T follicular helper cell (primary cell): ENCODE measurements around the gene TSHZ2.
"Not testable (repeated sequence)": the region's sequence is repeated elsewhere in the genome, so short reads cannot be mapped to it uniquely, and the experiment has no call there.

Source experiments
- DNase-seq: peaks from one replicate; pipeline ENCODE4 v3.0.0-alpha.2; 2020; ENCODE audit warnings: low read depth

The TSHZ2 gene

DNA sequence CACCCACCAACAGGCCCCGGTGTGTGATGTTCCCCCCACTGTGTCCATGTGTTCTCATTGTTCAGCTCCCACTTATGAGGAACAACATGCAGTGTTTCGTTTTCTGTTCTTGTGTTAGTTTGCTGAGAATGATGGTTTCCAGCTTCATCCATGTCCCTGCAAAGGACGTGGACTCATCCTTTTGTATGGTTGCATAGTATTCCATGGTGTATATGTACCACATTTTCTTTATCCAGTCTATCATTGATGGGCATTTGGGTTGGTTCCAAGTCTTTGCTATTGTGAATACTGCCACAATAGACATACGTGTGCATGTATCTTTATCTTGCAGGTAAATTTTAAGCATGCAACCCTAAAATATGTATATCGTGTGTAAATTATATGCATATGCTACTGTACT is 52.5 kb downstream of the TSHZ2 start:
- DNase-seq: not testable (repeated sequence)

- no peak for DNase-seq
Observed at GRCh38 chr20:53027089-53027488, 54.9 kb downstream of the TSHZ2 start.

DNA sequence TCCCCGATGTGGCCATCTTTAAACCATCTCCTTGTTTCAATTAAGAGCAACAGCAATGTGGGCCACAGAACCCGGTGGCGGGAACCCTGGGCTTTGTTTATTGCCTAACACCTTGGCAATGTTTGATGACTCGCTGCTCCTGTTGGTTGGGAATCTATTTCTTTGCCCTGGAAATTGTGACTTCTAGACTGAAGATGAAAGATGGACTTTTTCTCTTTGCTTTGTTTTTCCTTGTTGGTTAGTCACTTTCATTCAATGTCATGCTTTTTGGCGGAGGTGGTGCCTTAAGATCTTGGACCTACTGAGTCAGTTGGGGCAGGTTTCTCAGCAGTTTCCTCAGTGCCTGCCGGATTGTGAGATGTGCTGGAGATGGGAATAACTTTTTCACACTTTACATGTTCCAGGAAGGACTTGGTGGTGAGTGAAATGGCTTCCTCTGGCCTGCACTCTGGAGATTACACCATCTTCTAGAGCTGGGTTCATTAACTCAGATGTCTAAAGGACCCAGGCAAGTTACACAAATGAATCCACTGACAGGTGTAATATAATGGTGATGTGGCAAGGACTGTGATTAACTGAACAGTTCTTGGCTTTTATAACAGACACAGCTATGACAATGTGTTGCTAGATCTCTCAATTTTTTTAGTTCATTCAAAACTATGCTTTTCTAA is 56.3 kb downstream of the TSHZ2 start:
- no peak for DNase-seq

GRCh38 chr20:53030061-53030460 is 57.9 kb downstream of the TSHZ2 start:
- no peak for DNase-seq

DNA sequence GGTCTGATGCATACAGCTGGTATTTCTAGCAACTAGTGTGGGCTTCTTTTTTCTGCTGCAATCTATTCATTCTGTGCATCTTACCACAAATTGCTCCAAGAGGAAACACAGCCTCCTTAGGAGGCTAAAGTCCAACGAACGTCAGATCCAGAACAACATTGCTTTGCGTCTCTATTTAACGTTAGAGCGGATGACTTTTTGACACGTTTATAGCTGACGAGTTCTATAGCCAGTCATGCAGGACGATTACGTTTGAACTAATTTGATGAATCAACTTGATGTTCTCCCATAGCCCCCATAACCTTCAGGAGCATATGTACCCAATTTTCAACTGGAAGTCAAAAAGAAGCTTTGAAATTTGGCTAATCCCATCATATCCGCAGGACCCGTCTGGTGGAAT is 59.9 kb downstream of the TSHZ2 start:
- DNase-seq: no peak

- DNase-seq: no peak
Observed at GRCh38 chr20:53032478-53032932, 60.3 kb downstream of the TSHZ2 start.

DNA sequence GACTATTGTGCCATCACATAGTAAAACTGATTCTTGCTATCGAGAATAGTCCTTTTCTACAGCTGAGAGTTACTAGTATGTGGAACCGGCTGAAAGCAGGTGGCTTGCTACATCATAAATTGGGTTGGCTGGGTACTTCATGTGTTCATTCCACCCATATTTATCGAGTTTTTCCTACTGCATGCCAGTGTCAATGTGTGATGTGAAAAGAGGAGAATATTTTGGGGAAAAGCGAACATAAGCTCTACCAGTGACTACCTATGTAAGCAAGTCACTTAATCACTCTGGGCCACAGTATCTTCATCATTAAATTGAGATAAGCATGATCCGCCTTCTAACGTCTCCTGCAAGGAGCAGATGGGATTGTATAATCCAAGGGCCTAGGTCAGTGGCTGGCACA is 61.0 kb downstream of the TSHZ2 start:
- no peak for DNase-seq

GRCh38 chr20:53034899-53035298 is 62.7 kb downstream of the TSHZ2 start:
- DNase-seq: no peak

- DNase-seq: no peak
Observed at GRCh38 chr20:53036992-53037391, 64.8 kb downstream of the TSHZ2 start.

DNA sequence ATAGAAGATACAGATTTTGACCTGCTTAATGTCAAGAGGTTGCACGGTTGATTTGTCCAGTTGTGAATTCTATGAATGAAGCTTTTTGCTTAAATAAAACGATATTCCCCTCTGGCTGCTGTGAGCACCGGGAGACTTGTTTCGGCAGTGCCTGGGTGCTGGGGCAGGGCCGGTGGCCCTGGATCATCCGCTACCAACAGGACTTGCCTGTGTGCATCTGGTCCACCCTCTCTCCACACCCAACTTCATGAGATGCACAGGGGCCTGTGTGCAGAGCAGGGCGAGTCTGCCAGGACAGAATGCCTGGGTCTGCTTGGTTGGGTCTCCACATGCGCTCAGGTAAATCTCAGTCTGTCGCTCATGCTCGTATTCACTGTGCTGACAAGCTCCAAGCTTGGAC is 65.5 kb downstream of the TSHZ2 start:
- DNase-seq: no peak

DNA sequence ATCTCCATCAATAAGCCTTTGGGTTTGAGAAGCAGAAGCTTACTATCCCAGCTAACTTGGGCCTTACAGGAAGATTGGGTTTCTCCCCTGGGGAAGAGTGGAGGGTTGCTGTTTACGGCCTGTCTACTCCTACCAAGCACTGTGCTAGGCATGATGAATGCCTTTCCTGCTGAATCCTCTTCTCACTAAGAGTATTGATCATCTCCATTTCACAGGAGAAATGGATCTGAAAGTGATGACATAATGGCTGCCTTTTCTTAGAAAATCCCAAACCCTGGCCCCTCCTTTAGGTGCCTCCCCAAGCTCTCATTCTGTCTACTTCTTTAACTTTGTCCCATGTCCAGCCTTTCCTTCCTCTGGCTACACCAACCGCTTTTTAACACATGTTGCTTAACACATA is 66.1 kb downstream of the TSHZ2 start:
- no peak for DNase-seq

- no peak for DNase-seq
Observed at GRCh38 chr20:53040693-53041589, 68.8 kb downstream of the TSHZ2 start.

- no peak for DNase-seq
Observed at GRCh38 chr20:53042521-53042920, 70.4 kb downstream of the TSHZ2 start.

DNA sequence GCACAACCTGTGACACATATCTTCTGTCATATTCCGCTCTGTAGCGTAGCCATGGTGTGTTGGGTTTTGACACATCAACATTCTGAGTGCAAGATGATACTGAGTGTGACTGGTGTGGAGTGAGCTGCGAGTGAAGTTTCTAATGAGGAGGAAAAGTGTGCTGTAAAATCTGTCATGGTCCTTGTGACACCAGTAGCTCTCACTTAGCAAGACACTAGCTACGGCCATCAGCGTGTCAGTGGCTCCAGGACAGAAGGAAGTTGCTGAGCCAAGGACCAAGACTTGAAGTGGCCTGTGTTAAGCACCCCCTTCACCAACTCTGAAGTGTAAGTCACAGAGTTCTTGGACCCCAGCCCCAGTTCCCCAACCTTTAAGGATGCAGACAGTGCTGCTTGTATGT is 72.1 kb downstream of the TSHZ2 start:
- no peak for DNase-seq

- DNase-seq: no peak
Observed at GRCh38 chr20:53045941-53046340, 73.8 kb downstream of the TSHZ2 start.

- no peak for DNase-seq
Observed at GRCh38 chr20:53047203-53047602, 75.0 kb downstream of the TSHZ2 start.

DNA sequence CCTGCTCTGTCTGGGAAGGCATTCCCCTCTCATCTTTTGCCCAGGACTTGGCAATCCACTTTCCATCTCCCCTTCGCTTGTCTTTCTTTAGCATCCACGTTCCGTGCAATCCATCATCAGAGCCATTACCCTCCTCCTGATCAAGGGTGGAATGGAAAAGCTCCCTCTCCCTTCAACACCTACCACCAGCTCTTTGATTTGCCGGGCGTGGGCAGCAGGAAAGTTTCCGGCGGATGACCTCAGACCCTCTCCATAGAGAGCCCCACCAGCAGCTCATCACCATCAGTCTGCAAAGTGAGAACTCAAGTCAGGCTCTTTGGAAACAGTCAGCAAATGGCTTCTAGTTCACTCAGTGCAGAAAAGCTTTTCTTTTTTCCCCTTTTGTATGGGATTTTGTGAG is 76.2 kb downstream of the TSHZ2 start:
- DNase-seq: no peak

GRCh38 chr20:53050338-53050737 is 78.2 kb downstream of the TSHZ2 start:
- no peak for DNase-seq

- DNase-seq: no peak
Observed at GRCh38 chr20:53052380-53052779, 80.2 kb downstream of the TSHZ2 start.

DNA sequence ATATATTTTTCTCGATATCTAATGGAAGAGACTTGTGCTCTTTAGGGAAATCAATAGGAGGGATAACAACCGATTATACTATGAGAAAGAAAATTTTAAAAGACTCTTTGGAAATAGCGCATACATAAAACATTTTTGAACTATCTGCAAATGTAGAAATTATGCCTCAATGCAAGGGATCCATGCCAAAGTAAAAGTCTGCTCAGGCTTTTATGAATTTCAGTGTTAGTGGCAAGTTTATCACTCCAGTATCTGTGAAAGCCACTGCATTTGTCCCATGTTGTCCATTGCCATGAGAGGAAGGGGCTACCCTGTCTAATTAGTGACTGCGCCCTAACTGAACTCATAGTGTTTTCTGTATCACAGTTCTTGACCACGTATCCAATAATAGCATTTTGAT is 81.4 kb downstream of the TSHZ2 start:
- no peak for DNase-seq

- no peak for DNase-seq
Observed at GRCh38 chr20:53055367-53056067, 83.4 kb downstream of the TSHZ2 start.

GRCh38 chr20:53057579-53057978 is 85.4 kb downstream of the TSHZ2 start:
- DNase-seq: no peak

DNA sequence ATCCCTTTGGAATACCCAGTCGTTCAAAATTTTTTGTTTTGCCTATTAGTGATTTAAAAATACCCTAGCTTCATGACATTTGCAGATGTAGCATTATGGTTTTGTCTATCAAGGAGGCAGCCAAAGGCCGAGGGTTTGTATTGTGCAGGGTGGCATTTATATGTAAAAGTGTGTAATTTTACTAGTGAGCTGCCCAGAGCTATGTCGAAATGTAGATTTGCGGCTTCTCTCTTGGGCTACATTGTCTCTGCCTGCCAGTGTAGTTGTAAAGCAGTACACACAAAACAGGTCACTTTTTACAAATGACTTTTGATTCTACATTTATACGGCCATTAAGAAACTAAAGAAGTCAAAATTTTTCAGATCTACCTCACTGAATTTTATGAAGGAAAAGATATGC is 87.7 kb downstream of the TSHZ2 start:
- DNase-seq: no peak
